ENCODE results near the gene GORASP2.

GORASP2 gene

GRCh38 chr2:171008550-171009205 lies 79.6 kb downstream of the GORASP2 start:
- Histone ChIP-seq H3K4me3 (IDR thresholded peaks at IDR 0.05; ENCODE audit: insufficient read depth, low read depth, low read length) (no peak overlapping the region), H3K27me3 (ENCODE audit: insufficient read depth, low read depth) (no peaks in the 10 kb centered on the region), H3K4me1 (ENCODE audit: low read depth, poor library complexity, severe bottlenecking) (no peaks in the 10 kb centered on the region), H3K9ac (no peak overlapping the region), H4K20me1 (ENCODE audit: insufficient read depth) (no peaks in the 10 kb centered on the region), H3K79me2 (ENCODE audit: insufficient read depth, low read depth) (no peaks in the 10 kb centered on the region), H3K36me3 (ENCODE audit: insufficient read depth) (no peaks in the 10 kb centered on the region), H3K4me2 (no peak overlapping the region), H3K27ac (no peak overlapping the region), H2AFZ (ENCODE audit: low read depth) (no peak overlapping the region)
- no peak for TF ChIP-seq CTCF (conservative IDR thresholded peaks at IDR 0.05; ENCODE audit: low read depth, low read length)

- no peak overlapping the region for H3K27ac ChIP-seq
- no peaks in the 10 kb centered on the region; the same call in 1 of the 2 replicates for H3K36me3 ChIP-seq (ENCODE audit: insufficient read depth)
- H3K27me3 ChIP-seq (ENCODE audit: insufficient read depth, low read depth): no peaks in the 10 kb centered on the region
- no peaks in the 10 kb centered on the region for H3K79me2 ChIP-seq (ENCODE audit: insufficient read depth, low read depth)
- H3K4me1 ChIP-seq (ENCODE audit: low read depth, poor library complexity, severe bottlenecking): no peaks in the 10 kb centered on the region
- H3K9ac ChIP-seq: no peak overlapping the region
- H2AFZ ChIP-seq (ENCODE audit: low read depth): no peak overlapping the region
- no peak overlapping the region for H3K4me2 ChIP-seq
- no peak overlapping the region for H3K4me3 ChIP-seq (IDR thresholded peaks at IDR 0.05; ENCODE audit: insufficient read depth, low read depth, low read length)
- TF ChIP-seq CTCF (conservative IDR thresholded peaks at IDR 0.05; ENCODE audit: low read depth, low read length): no peak
- H4K20me1 ChIP-seq (ENCODE audit: insufficient read depth): no peaks in the 10 kb centered on the region
These were observed 80.3 kb downstream of the GORASP2 start for GRCh38 chr2:171009386-171009785.

- no peak for TF ChIP-seq CTCF (conservative IDR thresholded peaks at IDR 0.05; ENCODE audit: low read depth, low read length)
- Histone ChIP-seq H3K4me2 (no peak overlapping the region), H3K36me3 (ENCODE audit: insufficient read depth) (no peaks in the 10 kb centered on the region; the same call in 1 of the 2 replicates)
These were observed 84.8 kb downstream of the GORASP2 start for GRCh38 chr2:171013851-171014250.

GRCh38 chr2:171016125-171016524 lies 87.1 kb downstream of the GORASP2 start:
- Histone ChIP-seq H4K20me1 (ENCODE audit: insufficient read depth) (no peaks in the 10 kb centered on the region), H3K4me2 (no peak overlapping the region), H2AFZ (ENCODE audit: low read depth) (no peak overlapping the region), H3K9ac (no peak overlapping the region), H3K36me3 (ENCODE audit: insufficient read depth) (peaks cover 4% of the 10 kb centered on the region; the same call in 1 of the 2 replicates), H3K4me1 (ENCODE audit: low read depth, poor library complexity, severe bottlenecking) (peaks cover 14% of the 10 kb centered on the region), H3K4me3 (IDR thresholded peaks at IDR 0.05; ENCODE audit: insufficient read depth, low read depth, low read length) (no peak overlapping the region), H3K27ac (no peak overlapping the region), H3K79me2 (ENCODE audit: insufficient read depth, low read depth) (no peaks in the 10 kb centered on the region), H3K27me3 (ENCODE audit: insufficient read depth, low read depth) (no peaks in the 10 kb centered on the region)
- no peak for TF ChIP-seq CTCF (conservative IDR thresholded peaks at IDR 0.05; ENCODE audit: low read depth, low read length)

More at GRCh38 chr2:171013851-171014250, 84.8 kb downstream of the GORASP2 start:
- Histone ChIP-seq H3K9ac (no peak overlapping the region), H3K4me3 (IDR thresholded peaks at IDR 0.05; ENCODE audit: insufficient read depth, low read depth, low read length) (no peak overlapping the region), H3K79me2 (ENCODE audit: insufficient read depth, low read depth) (no peaks in the 10 kb centered on the region), H3K27ac (no peak overlapping the region), H3K4me1 (ENCODE audit: low read depth, poor library complexity, severe bottlenecking) (peaks cover 8% of the 10 kb centered on the region), H2AFZ (ENCODE audit: low read depth) (no peak overlapping the region), H4K20me1 (ENCODE audit: insufficient read depth) (no peaks in the 10 kb centered on the region), H3K27me3 (ENCODE audit: insufficient read depth, low read depth) (no peaks in the 10 kb centered on the region)

All from KMS-11 (cell line).